Activated CD8-positive, alpha-beta memory T cell treated with anti-CD3 and anti-CD28 coated beads, Interleukin-2, amount 10 ng/mL, durations not matched to agents 7 days and 5 days (primary cell): ENCODE measurements around the gene ZNF48. TPM values are rescaled to one million over a fixed set of nuclear protein-coding genes. Genes with fewer than 3 reads are reported as not detected.

Experiments used
- ATAC-seq: fragments of 150-1000 bp; cut with Tn5 transposase; one replicate; pipeline ENCODE4 v1.10.0; 2021; ENCODE audit warnings: moderate library complexity
- CTCF ChIA-PET: fragments of 350-600 bp; sonication (Branson Sonifier 250); formaldehyde crosslinking; loops from one replicate; lab custom pipeline; 2021; ENCODE audit warnings: antibody characterized with exemption; lab: Charles Lee
- DNase-seq: peaks from one replicate; pipeline ENCODE4 v3.0.0-alpha.2; 2020
- H3K27ac Mint-ChIP-seq: one replicate; pipeline ENCODE4 v1.8.0; 2021; ENCODE audit warnings: mild to moderate bottlenecking, mixed read lengths
- H3K27me3 Mint-ChIP-seq: one replicate; pipeline ENCODE4 v1.8.0; 2021; ENCODE audit warnings: mixed read lengths
- H3K36me3 Mint-ChIP-seq: one replicate; pipeline ENCODE4 v1.8.0; 2021; ENCODE audit warnings: mild to moderate bottlenecking, mixed read lengths
- H3K4me1 Mint-ChIP-seq: one replicate; pipeline ENCODE4 v1.8.0; 2021; ENCODE audit warnings: mixed read lengths
- H3K4me3 Mint-ChIP-seq: one replicate; pipeline ENCODE4 v1.8.0; 2021; ENCODE audit warnings: mild to moderate bottlenecking, moderate library complexity, mixed read lengths
- H3K9me3 Mint-ChIP-seq: one replicate; pipeline ENCODE4 v1.8.0; 2022; ENCODE audit warnings: low read depth, mixed read lengths
- total RNA-seq, 2 experiments: library from RNA; stranded (reverse); gene quantifications; one replicate each; pipeline ENCODE4 v1.2.3, GENCODE V29; 2021

ZNF48 gene
- total RNA-seq, 2 experiments from 2014 or later, result 13.7 to 15.6 TPM

- Mint-ChIP-seq H3K9me3 (no peaks in the 10 kb centered on the region), H3K27ac (peak within 1 kb of the TSS; percentile 88), H3K27me3 (no peaks in the 10 kb centered on the region), H3K4me1 (peaks cover 60% of the 10 kb centered on the region), H3K36me3 (peaks cover 30% of the 10 kb centered on the region), H3K4me3 (peak within 1 kb of the TSS; percentile 93)
- ATAC-seq (peak; percentile 81), DNase-seq (peak; percentile 93)
- CTCF ChIA-PET, result interaction anchor here (0.9 to 1.9 kb wide), 5 partner anchors 10 to 63 kb away, joined by 3 to 8 read pairs (median 3); partner anchors contain the start of gene TBC1D10B
Observed at GRCh38 chr16:30355144-30355953, 39.9 kb upstream of the ZNF48 start, which contains the start of gene CD2BP2. TSS of gene CD2BP2 (minus strand) at chr16:30355308. CDS start at chr16:30354681, 627 bp downstream.

GRCh38 chr16:30355954-30356308 lies 39.3 kb upstream of the ZNF48 start:
- no peak for ATAC-seq
- CTCF ChIA-PET, result interaction anchor here (0.7 to 1.5 kb wide), 4 partner anchors 10 to 62 kb away, joined by 3 to 5 read pairs (median 4); no protein-coding TSS in a partner anchor
- no peaks in the 10 kb centered on the region for H3K27me3 Mint-ChIP-seq
- peak overlapping the region; percentile 88 for H3K27ac Mint-ChIP-seq
- peaks cover 27% of the 10 kb centered on the region for H3K36me3 Mint-ChIP-seq
- H3K9me3 Mint-ChIP-seq, result no peaks in the 10 kb centered on the region
- H3K4me1 Mint-ChIP-seq, result peaks cover 56% of the 10 kb centered on the region
- H3K4me3 Mint-ChIP-seq, result peak overlapping the region; percentile 93
- DNase-seq, result no peak

GRCh38 chr16:30356401-30357084 lies 38.7 kb upstream of the ZNF48 start:
- ATAC-seq (no peak), DNase-seq (peak; percentile 54)
- CTCF ChIA-PET, result interaction anchor here (0.7 to 1.5 kb wide), 4 partner anchors 12 to 61 kb away, joined by 3 to 5 read pairs (median 4); no protein-coding TSS in a partner anchor
- H3K27ac Mint-ChIP-seq, result peak overlapping the region; percentile 88
- H3K36me3 Mint-ChIP-seq, result peaks cover 26% of the 10 kb centered on the region
- H3K9me3 Mint-ChIP-seq, result no peaks in the 10 kb centered on the region
- peak overlapping the region; percentile 93 for H3K4me3 Mint-ChIP-seq
- H3K27me3 Mint-ChIP-seq, result no peaks in the 10 kb centered on the region
- H3K4me1 Mint-ChIP-seq, result peaks cover 50% of the 10 kb centered on the region

GRCh38 chr16:30357085-30357714 lies 38.0 kb upstream of the ZNF48 start:
- ATAC-seq (no peak), DNase-seq (peak; percentile 40)
- H3K27ac Mint-ChIP-seq, result peak overlapping the region; percentile 33
- no peak overlapping the region for H3K4me3 Mint-ChIP-seq
- H3K36me3 Mint-ChIP-seq, result peaks cover 25% of the 10 kb centered on the region
- H3K4me1 Mint-ChIP-seq, result peaks cover 46% of the 10 kb centered on the region
- no peaks in the 10 kb centered on the region for H3K27me3 Mint-ChIP-seq
- H3K9me3 Mint-ChIP-seq, result no peaks in the 10 kb centered on the region
- CTCF ChIA-PET, result interaction anchor here (1.4 to 1.5 kb wide), 2 partner anchors 12 to 61 kb away, joined by 3 to 4 read pairs; no protein-coding TSS in a partner anchor

- Mint-ChIP-seq H3K4me3 (no peak overlapping the region), H3K9me3 (no peaks in the 10 kb centered on the region), H3K36me3 (peaks cover 25% of the 10 kb centered on the region), H3K4me1 (peaks cover 40% of the 10 kb centered on the region), H3K27ac (no peak overlapping the region), H3K27me3 (no peaks in the 10 kb centered on the region)
- no peak for ATAC-seq
- DNase-seq, result no peak
- CTCF ChIA-PET, result interaction anchor here (0.9 to 1.4 kb wide), 3 partner anchors 10 to 37 kb away, joined by 3 to 4 read pairs (median 4); partner anchors contain the start of gene ZNF48
Observed at GRCh38 chr16:30357715-30358576, 37.3 kb upstream of the ZNF48 start.

GRCh38 chr16:30358577-30358936 lies 36.7 kb upstream of the ZNF48 start:
- Mint-ChIP-seq H3K36me3 (peaks cover 28% of the 10 kb centered on the region), H3K27me3 (no peaks in the 10 kb centered on the region), H3K4me3 (no peak overlapping the region), H3K4me1 (peaks cover 38% of the 10 kb centered on the region), H3K9me3 (no peaks in the 10 kb centered on the region), H3K27ac (no peak overlapping the region)
- DNase-seq, result peak; percentile 40
- ATAC-seq, result no peak
- CTCF ChIA-PET, result interaction anchor here (0.9 to 1.3 kb wide), 2 partner anchors 9 to 37 kb away, joined by 3 to 4 read pairs; partner anchors contain the start of gene ZNF48

- Mint-ChIP-seq H3K4me3 (no peak overlapping the region), H3K27ac (no peak overlapping the region), H3K4me1 (peaks cover 32% of the 10 kb centered on the region), H3K36me3 (peaks cover 28% of the 10 kb centered on the region), H3K27me3 (no peaks in the 10 kb centered on the region), H3K9me3 (no peaks in the 10 kb centered on the region)
- CTCF ChIA-PET, result interaction anchor here (0.9 to 1.3 kb wide), 2 partner anchors 8 to 36 kb away, joined by 3 to 4 read pairs; partner anchors contain the start of gene ZNF48
- ATAC-seq, result no peak
- peak; percentile 38 for DNase-seq
Observed at GRCh38 chr16:30358990-30359870, 36.0 kb upstream of the ZNF48 start.

GRCh38 chr16:30359871-30360170 lies 35.4 kb upstream of the ZNF48 start:
- CTCF ChIA-PET, result no interaction called here
- ATAC-seq (no peak), DNase-seq (no peak)
- H3K9me3 Mint-ChIP-seq, result no peaks in the 10 kb centered on the region
- H3K36me3 Mint-ChIP-seq, result peaks cover 33% of the 10 kb centered on the region
- peaks cover 27% of the 10 kb centered on the region for H3K4me1 Mint-ChIP-seq
- H3K4me3 Mint-ChIP-seq, result no peak overlapping the region
- H3K27ac Mint-ChIP-seq, result no peak overlapping the region
- no peaks in the 10 kb centered on the region for H3K27me3 Mint-ChIP-seq

- H3K27ac Mint-ChIP-seq, result no peak overlapping the region
- peaks cover 42% of the 10 kb centered on the region for H3K36me3 Mint-ChIP-seq
Observed at GRCh38 chr16:30361180-30361579, 34.0 kb upstream of the ZNF48 start.

GRCh38 chr16:30365200-30365599 lies 30.0 kb upstream of the ZNF48 start:
- DNase-seq, result no peak
- H3K4me1 Mint-ChIP-seq, result peaks cover 30% of the 10 kb centered on the region
- no peaks in the 10 kb centered on the region for H3K9me3 Mint-ChIP-seq
- ATAC-seq, result no peak
- H3K27ac Mint-ChIP-seq, result no peak overlapping the region
- no peak overlapping the region for H3K4me3 Mint-ChIP-seq
- H3K36me3 Mint-ChIP-seq, result peaks cover 51% of the 10 kb centered on the region
- CTCF ChIA-PET, result interaction anchor here (0.9 to 2.4 kb wide), 4 partner anchors 10 to 43 kb away, joined by 3 to 16 read pairs (median 4); partner anchors contain the start of gene ZNF771
- no peaks in the 10 kb centered on the region for H3K27me3 Mint-ChIP-seq

More at GRCh38 chr16:30361180-30361579, 34.0 kb upstream of the ZNF48 start:
- Mint-ChIP-seq H3K9me3 (no peaks in the 10 kb centered on the region), H3K4me1 (peaks cover 23% of the 10 kb centered on the region), H3K27me3 (no peaks in the 10 kb centered on the region), H3K4me3 (no peak overlapping the region)
- CTCF ChIA-PET, result no interaction called here
- no peak for DNase-seq
- no peak for ATAC-seq

GRCh38 chr16:30366511-30366910 lies 28.7 kb upstream of the ZNF48 start:
- H3K27me3 Mint-ChIP-seq, result no peaks in the 10 kb centered on the region
- H3K9me3 Mint-ChIP-seq, result no peaks in the 10 kb centered on the region
- H3K36me3 Mint-ChIP-seq, result peaks cover 47% of the 10 kb centered on the region
- peak overlapping the region; percentile 95 for H3K4me3 Mint-ChIP-seq
- DNase-seq (no peak), ATAC-seq (no peak)
- CTCF ChIA-PET, result interaction anchor here (1.9 to 7.3 kb wide), 4 partner anchors 8 to 63 kb away, joined by 4 to 61 read pairs (median 10); partner anchors contain the start of genes DCTPP1 and ZNF771
- no peak overlapping the region for H3K27ac Mint-ChIP-seq
- H3K4me1 Mint-ChIP-seq, result peaks cover 37% of the 10 kb centered on the region
